ENCODE data around the gene CBX5. TPM values are rescaled to one million over a fixed set of nuclear protein-coding genes. Genes with fewer than 3 reads are reported as not detected.
A peak's percentile ranks its signal among the peaks of the same experiment; 100 is the strongest.

CBX5 gene
- total RNA-seq, 4 donors from 2014 or later = 23.7 to 45.7 (median 33.6) TPM

- Histone ChIP-seq H3K27me3 (peaks cover 5% of the 10 kb centered on the region), H3K27ac (no peak overlapping the region), H3K4me1 (peaks cover 13% of the 10 kb centered on the region), H3K4me3 (no peak overlapping the region), H3K36me3 (no peaks in the 10 kb centered on the region), H3K9me3 (no peaks in the 10 kb centered on the region)
- TF ChIP-seq POLR2A (IDR thresholded peaks at IDR 0.05) = no peak
- TF ChIP-seq, protein P1, sequence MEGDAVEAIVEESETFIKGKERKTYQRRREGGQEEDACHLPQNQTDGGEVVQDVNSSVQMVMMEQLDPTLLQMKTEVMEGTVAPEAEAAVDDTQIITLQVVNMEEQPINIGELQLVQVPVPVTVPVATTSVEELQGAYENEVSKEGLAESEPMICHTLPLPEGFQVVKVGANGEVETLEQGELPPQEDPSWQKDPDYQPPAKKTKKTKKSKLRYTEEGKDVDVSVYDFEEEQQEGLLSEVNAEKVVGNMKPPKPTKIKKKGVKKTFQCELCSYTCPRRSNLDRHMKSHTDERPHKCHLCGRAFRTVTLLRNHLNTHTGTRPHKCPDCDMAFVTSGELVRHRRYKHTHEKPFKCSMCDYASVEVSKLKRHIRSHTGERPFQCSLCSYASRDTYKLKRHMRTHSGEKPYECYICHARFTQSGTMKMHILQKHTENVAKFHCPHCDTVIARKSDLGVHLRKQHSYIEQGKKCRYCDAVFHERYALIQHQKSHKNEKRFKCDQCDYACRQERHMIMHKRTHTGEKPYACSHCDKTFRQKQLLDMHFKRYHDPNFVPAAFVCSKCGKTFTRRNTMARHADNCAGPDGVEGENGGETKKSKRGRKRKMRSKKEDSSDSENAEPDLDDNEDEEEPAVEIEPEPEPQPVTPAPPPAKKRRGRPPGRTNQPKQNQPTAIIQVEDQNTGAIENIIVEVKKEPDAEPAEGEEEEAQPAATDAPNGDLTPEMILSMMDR (IDR thresholded peaks at IDR 0.05) = no peak
- TF ChIP-seq POLR2AphosphoS5 (IDR thresholded peaks at IDR 0.05) = no peak
- no peak for TF ChIP-seq EP300 (IDR thresholded peaks at IDR 0.05)
- DNase-seq (ENCODE audit: low spot score in 2 of 2) = no peak
- 81% methylated on average over 5 of the region's 5 CpGs for WGBS
Observed at GRCh38 chr12:54296393-54297099, 16.6 kb upstream of the CBX5 start.

GRCh38 chr12:54294953-54295566, 15.1 kb upstream of the CBX5 start:
- Histone ChIP-seq H3K27ac (no peak overlapping the region), H3K4me1 (no peaks in the 10 kb centered on the region), H3K9me3 (no peaks in the 10 kb centered on the region), H3K27me3 (peaks cover 5% of the 10 kb centered on the region), H3K4me3 (no peak overlapping the region), H3K36me3 (no peaks in the 10 kb centered on the region)
- 79% methylated on average over 9 of the region's 9 CpGs for WGBS
- TF ChIP-seq POLR2AphosphoS5 (IDR thresholded peaks at IDR 0.05) (no peak), EP300 (IDR thresholded peaks at IDR 0.05) (no peak)
- no peak for DNase-seq (ENCODE audit: low spot score in 2 of 2)

DNA sequence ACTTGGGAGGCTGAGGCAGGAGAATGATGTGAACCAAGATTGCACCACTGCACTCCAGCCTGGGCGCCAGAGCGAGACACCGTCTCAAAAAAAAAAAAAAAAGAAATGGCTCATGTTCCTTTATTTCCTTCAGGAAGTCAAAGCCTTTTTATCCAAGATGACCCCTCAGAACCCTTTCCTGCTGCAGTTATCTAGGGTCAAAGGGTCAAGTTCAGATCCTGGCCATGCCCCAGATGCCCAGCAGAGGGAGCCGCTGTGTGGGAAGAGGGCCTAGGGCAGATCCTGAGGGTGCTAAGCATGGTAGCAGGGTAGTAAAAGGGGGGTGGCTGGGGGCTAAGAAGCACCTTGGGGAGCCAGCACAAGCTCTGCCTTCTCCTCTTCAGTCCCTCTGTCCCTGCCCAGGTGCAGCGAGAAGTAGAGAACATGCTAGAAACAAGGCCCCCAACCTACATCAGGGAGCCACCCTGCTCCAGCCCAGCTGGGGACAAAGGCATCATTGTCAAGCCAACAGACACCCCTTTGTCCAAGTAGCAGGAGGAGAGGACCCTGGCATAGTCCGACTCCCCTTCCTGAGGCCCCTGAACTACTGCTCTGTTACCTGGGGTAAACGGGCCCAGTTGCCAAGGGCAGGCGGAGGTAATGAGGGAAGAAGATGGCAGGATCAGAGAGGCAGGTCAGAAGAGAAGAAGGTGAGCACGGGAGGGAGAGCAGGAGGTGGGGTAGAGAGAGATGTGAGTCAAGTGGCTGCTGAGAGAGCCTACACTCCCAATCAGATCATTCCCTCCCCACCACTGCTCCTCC, 14.4 kb upstream of the CBX5 start:
- DNase-seq (ENCODE audit: low spot score in 2 of 2) = no peak
- no peak overlapping the region for H3K27ac ChIP-seq

GRCh38 chr12:54292931-54293241, 13.0 kb upstream of the CBX5 start:
- no peak overlapping the region for H3K27ac ChIP-seq
- 100% methylated on average over 1 of the region's 7 CpGs for whole genome bisulfite sequencing

More for the DNA sequence above, 14.4 kb upstream of the CBX5 start:
- TF ChIP-seq EP300 (IDR thresholded peaks at IDR 0.05) (no peak), POLR2A (IDR thresholded peaks at IDR 0.05) (no peak), POLR2AphosphoS5 (IDR thresholded peaks at IDR 0.05) (no peak)
- TF ChIP-seq, protein P1 (IDR thresholded peaks at IDR 0.05) = peak; percentile 58 to 64
- 80% methylated on average over 9 of the region's 9 CpGs for WGBS
- no peaks in the 10 kb centered on the region for H3K36me3 ChIP-seq
- no peak overlapping the region for H3K4me3 ChIP-seq
- no peaks in the 10 kb centered on the region for H3K9me3 ChIP-seq
- peaks cover 2% of the 10 kb centered on the region for H3K27me3 ChIP-seq
- H3K4me1 ChIP-seq = no peaks in the 10 kb centered on the region

DNA sequence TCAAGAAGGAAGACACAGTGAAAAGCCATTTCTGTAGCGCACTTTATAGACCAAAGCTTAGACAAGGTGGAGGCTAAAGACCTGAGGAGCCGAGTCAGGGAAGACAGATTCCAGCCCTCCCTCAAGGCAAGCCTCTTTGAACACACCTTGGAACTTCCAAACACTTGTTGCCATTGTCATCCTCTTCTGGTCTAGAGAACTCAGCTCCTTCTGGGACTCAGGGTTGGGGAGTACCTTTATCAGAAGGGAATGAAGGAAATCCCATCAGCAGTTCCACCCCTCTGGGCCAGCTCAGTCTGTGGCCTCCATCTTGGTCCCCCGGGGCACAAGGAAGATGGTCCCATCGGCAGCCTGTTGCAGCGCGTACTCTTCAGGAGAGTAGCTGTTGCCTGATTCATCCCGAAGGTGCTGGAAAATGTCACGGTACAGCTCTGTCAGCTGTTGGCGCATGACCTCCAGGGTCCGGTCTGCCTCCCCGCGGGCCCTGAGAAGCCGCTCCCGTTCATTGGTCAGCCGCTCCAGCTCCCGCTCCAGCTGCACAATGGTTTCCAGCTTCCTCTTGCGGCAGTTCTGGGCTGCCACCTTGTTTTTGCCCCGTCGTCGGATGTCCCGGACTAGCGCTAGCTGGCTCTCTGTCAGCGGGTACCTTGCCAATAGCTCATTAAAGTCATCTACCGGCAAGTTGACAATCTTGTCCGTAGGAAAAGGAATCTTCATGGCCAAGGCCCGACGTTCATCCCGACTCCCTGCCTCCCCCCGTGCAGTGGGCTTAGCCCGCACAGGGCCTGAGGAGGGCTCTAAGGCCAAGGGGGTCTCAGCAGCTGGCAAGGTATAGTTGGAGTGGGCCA, 12.4 kb upstream of the CBX5 start:
- DNase-seq (ENCODE audit: low spot score in 2 of 2) = no peak
- WGBS = 91% methylated on average over 15 of the region's 30 CpGs
- Histone ChIP-seq H3K27me3 (no peaks in the 10 kb centered on the region), H3K27ac (no peak overlapping the region), H3K4me1 (peaks cover 8% of the 10 kb centered on the region), H3K36me3 (peaks cover 9% of the 10 kb centered on the region), H3K9me3 (no peaks in the 10 kb centered on the region), H3K4me3 (no peak overlapping the region)
- TF ChIP-seq, protein P1 (IDR thresholded peaks at IDR 0.05) = no peak
- no peak for TF ChIP-seq POLR2AphosphoS5 (IDR thresholded peaks at IDR 0.05)

More at GRCh38 chr12:54292931-54293241, 13.0 kb upstream of the CBX5 start:
- H3K4me3 ChIP-seq = no peak overlapping the region
- H3K4me1 ChIP-seq = peaks cover 5% of the 10 kb centered on the region
- H3K27me3 ChIP-seq = no peaks in the 10 kb centered on the region
- TF ChIP-seq POLR2A (IDR thresholded peaks at IDR 0.05) (no peak), EP300 (IDR thresholded peaks at IDR 0.05) (no peak), POLR2AphosphoS5 (IDR thresholded peaks at IDR 0.05) (no peak)
- TF ChIP-seq, protein P1 (IDR thresholded peaks at IDR 0.05) = no peak
- peaks cover 3% of the 10 kb centered on the region for H3K36me3 ChIP-seq
- no peaks in the 10 kb centered on the region for H3K9me3 ChIP-seq
- no peak for DNase-seq (ENCODE audit: low spot score in 2 of 2)
